ENCODE results near the gene ARHGAP35. TPM values are rescaled to one million over a fixed set of nuclear protein-coding genes. Genes with fewer than 3 reads are reported as not detected.
"Not testable (repeated sequence)": the region's sequence is repeated elsewhere in the genome, so short reads cannot be mapped to it uniquely, and the experiment has no call there.

Gene ARHGAP35
- total RNA-seq, 1 experiment from 2014 or later, result 84.8 TPM

DNA sequence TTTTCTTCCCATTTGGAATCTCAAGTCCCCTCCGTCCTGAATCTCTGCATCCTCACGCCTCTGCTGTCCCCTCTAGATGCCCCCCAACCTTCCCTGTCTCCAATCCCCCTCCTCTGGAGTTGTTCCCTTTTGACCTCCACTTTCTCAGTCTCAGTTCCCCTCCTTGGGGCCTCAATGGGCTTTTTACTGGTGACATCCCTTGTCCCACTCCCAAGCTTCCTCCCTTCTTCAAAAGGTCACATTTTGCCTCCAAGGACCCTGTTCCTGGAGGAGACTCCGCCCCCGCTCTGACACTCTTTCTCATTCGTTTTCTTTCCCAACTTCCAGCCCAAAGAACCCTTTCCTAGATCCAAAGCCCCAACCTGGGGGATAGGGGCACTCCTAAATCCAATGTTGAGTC is 11.2 kb upstream of the ARHGAP35 start:
- Mint-ChIP-seq H3K27ac (ENCODE audit: unreplicated experiment) (peak overlapping the region; percentile 65), H3K4me3 (ENCODE audit: low read depth, unreplicated experiment) (peak overlapping the region; percentile 87), H3K9me3 (ENCODE audit: low read depth, unreplicated experiment) (no peaks in the 10 kb centered on the region), H3K27me3 (ENCODE audit: unreplicated experiment) (no peaks in the 10 kb centered on the region), H3K4me1 (ENCODE audit: low read depth, unreplicated experiment) (peaks cover 20% of the 10 kb centered on the region), H3K36me3 (ENCODE audit: insufficient read depth, unreplicated experiment) (peaks cover 42% of the 10 kb centered on the region)
- no peak for DNase-seq
- BruUV-seq (replicated peaks), result no TSS peak
- no peak for TF ChIP-seq CTCF (IDR thresholded peaks at IDR 0.05; ENCODE audit: unreplicated experiment)
- intact Hi-C loops (cut with micrococcal nuclease; ENCODE audit: unreplicated experiment), result no loop called here
- CTCF ChIA-PET, result interaction anchor here (0.8 kb wide), 1 partner anchor 152 kb away, joined by 3 read pairs; no protein-coding TSS in a partner anchor

DNA sequence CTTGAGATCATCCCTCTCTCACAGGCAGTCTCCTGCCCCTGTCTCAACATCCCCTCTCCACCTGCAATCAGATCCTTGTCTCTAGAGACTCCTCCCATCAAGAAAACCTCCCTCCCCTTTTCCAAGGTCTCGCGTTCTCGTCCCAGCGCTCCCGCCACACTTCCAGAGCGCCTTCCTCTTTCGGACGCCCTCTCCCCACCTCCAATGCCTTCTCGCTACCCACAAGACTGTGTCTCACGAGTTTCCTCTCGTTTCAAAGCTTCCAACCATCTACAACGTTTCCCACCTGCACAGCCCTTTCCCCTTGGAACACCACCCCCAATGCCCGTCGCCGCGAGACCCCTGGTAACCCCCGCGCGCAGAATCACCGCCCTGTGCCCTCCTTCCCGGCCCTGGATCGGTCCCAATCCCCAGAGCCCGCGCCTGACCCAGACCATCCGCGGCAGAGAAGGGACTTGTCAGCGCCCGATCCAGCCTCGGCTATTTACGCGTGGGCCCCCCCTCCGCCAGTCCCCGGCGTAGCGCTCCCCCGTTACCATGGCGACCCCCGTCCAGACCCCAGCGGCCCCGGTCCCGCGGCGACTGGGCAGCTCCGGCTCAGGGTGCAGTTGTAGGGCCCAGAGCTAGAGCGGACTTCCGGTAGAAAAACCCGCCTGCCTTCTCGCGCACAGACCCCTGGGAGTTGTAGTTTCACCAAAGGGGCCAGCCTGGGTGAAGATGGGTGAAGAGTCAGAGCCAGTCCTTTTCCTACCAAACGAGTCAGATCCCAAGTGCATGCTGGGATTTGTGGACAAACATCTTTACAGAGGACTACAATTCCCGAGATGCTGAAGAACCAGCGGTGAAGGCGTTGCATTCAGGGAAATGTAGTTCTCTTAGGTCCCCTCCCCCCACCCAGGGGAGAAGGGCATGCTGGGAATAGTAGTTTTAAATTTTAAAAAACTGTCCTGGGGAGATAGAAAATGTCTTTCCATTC is 10.3 kb upstream of the ARHGAP35 start, which contains the start of gene AP2S1:
Gene AP2S1, minus strand, starts transcription at position 619 of the 976 bp plus-strand sequence. Its CDS starts 80 bp downstream, at position 539.
- H3K4me1 Mint-ChIP-seq (ENCODE audit: low read depth, unreplicated experiment), result peaks cover 20% of the 10 kb centered on the region
- intact Hi-C loops (cut with micrococcal nuclease; ENCODE audit: unreplicated experiment), result no loop called here
- CTCF ChIA-PET, result interaction anchor here (0.6 to 1.1 kb wide), 3 partner anchors 10 to 156 kb away, joined by 3 to 5 read pairs (median 3); no protein-coding TSS in a partner anchor

GRCh38 chr19:46852830-46853229 is 8.0 kb upstream of the ARHGAP35 start:
- Mint-ChIP-seq H3K9me3 (ENCODE audit: low read depth, unreplicated experiment) (no peaks in the 10 kb centered on the region), H3K4me1 (ENCODE audit: low read depth, unreplicated experiment) (peaks cover 24% of the 10 kb centered on the region), H3K36me3 (ENCODE audit: insufficient read depth, unreplicated experiment) (peaks cover 32% of the 10 kb centered on the region), H3K27ac (ENCODE audit: unreplicated experiment) (no peak overlapping the region), H3K4me3 (ENCODE audit: low read depth, unreplicated experiment) (no peak overlapping the region), H3K27me3 (ENCODE audit: unreplicated experiment) (no peaks in the 10 kb centered on the region)
- CTCF ChIA-PET, result interaction anchor here (0.8 kb wide), 1 partner anchor 386 kb away, joined by 13 read pairs; no protein-coding TSS in a partner anchor
- intact Hi-C loops (cut with micrococcal nuclease; ENCODE audit: unreplicated experiment), result no loop called here
- no peak for TF ChIP-seq CTCF (IDR thresholded peaks at IDR 0.05; ENCODE audit: unreplicated experiment)
- no TSS peak for BruUV-seq (replicated peaks)
- DNase-seq, result no peak

More for the DNA sequence above, 10.3 kb upstream of the ARHGAP35 start, which contains the start of gene AP2S1:
- no TSS peak for BruUV-seq (replicated peaks)
- Mint-ChIP-seq H3K9me3 (ENCODE audit: low read depth, unreplicated experiment) (no peaks in the 10 kb centered on the region), H3K27me3 (ENCODE audit: unreplicated experiment) (no peaks in the 10 kb centered on the region), H3K27ac (ENCODE audit: unreplicated experiment) (peak within 1 kb of the TSS; percentile 65), H3K36me3 (ENCODE audit: insufficient read depth, unreplicated experiment) (peaks cover 33% of the 10 kb centered on the region), H3K4me3 (ENCODE audit: low read depth, unreplicated experiment) (peak within 1 kb of the TSS; percentile 87)
- DNase-seq, result peak; percentile 97
- TF ChIP-seq CTCF (IDR thresholded peaks at IDR 0.05; ENCODE audit: unreplicated experiment), result no peak

- H3K4me3 Mint-ChIP-seq (ENCODE audit: low read depth, unreplicated experiment); BruUV-seq (replicated peaks); intact Hi-C loops (cut with micrococcal nuclease; ENCODE audit: unreplicated experiment); DNase-seq; H3K9me3 Mint-ChIP-seq (ENCODE audit: low read depth, unreplicated experiment); H3K27me3 Mint-ChIP-seq (ENCODE audit: unreplicated experiment); H3K27ac Mint-ChIP-seq (ENCODE audit: unreplicated experiment): not testable (repeated sequence)
- Mint-ChIP-seq H3K4me1 (ENCODE audit: low read depth, unreplicated experiment) (peaks cover 19% of the 10 kb centered on the region), H3K36me3 (ENCODE audit: insufficient read depth, unreplicated experiment) (peaks cover 26% of the 10 kb centered on the region)
- CTCF ChIA-PET, result interaction anchor here (0.6 to 2.4 kb wide), 4 partner anchors 28 to 137 kb away, joined by 3 to 17 read pairs (median 5); no protein-coding TSS in a partner anchor
Observed at GRCh38 chr19:46854698-46855097, 6.1 kb upstream of the ARHGAP35 start.

All from Calu3 (cell line).